H9 (cell line): Measurements from ENCODE around the gene RGL2. TPM values are rescaled to one million over a fixed set of nuclear protein-coding genes. Genes with fewer than 3 reads are reported as not detected.

Source experiments
- DNase-seq: peaks from one replicate; pipeline ENCODE4 v3.0.0-alpha.2; 2017
- H2AFZ ChIP-seq: one replicate; pipeline ENCODE4 v1.6.1; 2013; ENCODE audit warnings: mild to moderate bottlenecking, low read length, control low read depth, moderate library complexity
- H2AK5ac ChIP-seq: 2 replicates; pipeline ENCODE4 v1.6.1; 2013; ENCODE audit warnings: low read length, control low read depth, mixed read lengths; ENCODE audit not compliant: insufficient read length
- H2BK120ac ChIP-seq: one replicate; pipeline ENCODE4 v1.6.1; 2013; ENCODE audit warnings: low read depth, mild to moderate bottlenecking, low read length, control low read depth, inconsistent platforms; ENCODE audit not compliant: poor library complexity, severe bottlenecking
- H2BK12ac ChIP-seq: 2 replicates; pipeline ENCODE4 v1.6.1; 2013; ENCODE audit warnings: low read length, control low read depth, mixed read lengths, low read depth; ENCODE audit not compliant: insufficient read length
- H2BK15ac ChIP-seq: 2 replicates; pipeline ENCODE4 v1.6.1; 2013; ENCODE audit warnings: low read depth, low read length, control low read depth
- H2BK20ac ChIP-seq: one replicate; pipeline ENCODE4 v1.6.1; 2013; ENCODE audit warnings: low read depth, mild to moderate bottlenecking, low read length, control low read depth, inconsistent platforms; ENCODE audit not compliant: poor library complexity, severe bottlenecking
- H2BK5ac ChIP-seq: 2 replicates; pipeline ENCODE4 v1.6.1; 2013; ENCODE audit warnings: low read length, control low read depth, mixed read lengths; ENCODE audit not compliant: insufficient read length
- H3K14ac ChIP-seq: 2 replicates; pipeline ENCODE4 v1.6.1; 2013; ENCODE audit warnings: low read length, control low read depth; ENCODE audit not compliant: insufficient read depth
- H3K18ac ChIP-seq: 2 replicates; pipeline ENCODE4 v1.6.1; 2013; ENCODE audit warnings: low read depth, mild to moderate bottlenecking, mixed read lengths, low read length, control low read depth; ENCODE audit not compliant: insufficient read length
- H3K23ac ChIP-seq: 2 replicates; pipeline ENCODE4 v1.6.1; 2013; ENCODE audit warnings: low read length, control low read depth, mixed read lengths, low read depth; ENCODE audit not compliant: insufficient read length
- H3K23me2 ChIP-seq: 2 replicates; pipeline ENCODE4 v1.6.1; 2013; ENCODE audit warnings: low read depth, mild to moderate bottlenecking, mixed read lengths, low read length, control low read depth; ENCODE audit not compliant: insufficient read length, poor library complexity, severe bottlenecking
- H3K27ac ChIP-seq: 2 replicates; pipeline ENCODE4 v1.5.1; 2013; ENCODE audit warnings: low read length, control low read depth, mixed read lengths, low read depth; ENCODE audit not compliant: insufficient read length
- H3K27me3 ChIP-seq: 2 replicates; pipeline ENCODE4 v1.6.1; 2013; ENCODE audit warnings: low read length, control low read depth, inconsistent platforms; ENCODE audit not compliant: insufficient read depth
- H3K4ac ChIP-seq: 2 replicates; pipeline ENCODE4 v1.6.1; 2013; ENCODE audit warnings: low read depth, mild to moderate bottlenecking, control low read depth, inconsistent platforms, low read length, moderate library complexity
- H3K4me1 ChIP-seq: 2 replicates; pipeline ENCODE4 v1.6.1; 2013; ENCODE audit warnings: low read length, control low read depth, inconsistent platforms; ENCODE audit not compliant: insufficient read depth
- H3K4me2 ChIP-seq: 2 replicates; pipeline ENCODE4 v1.6.1; 2013; ENCODE audit warnings: low read length, control low read depth, mixed read lengths; ENCODE audit not compliant: insufficient read length, insufficient read depth
- H3K56ac ChIP-seq: 2 replicates; pipeline ENCODE4 v1.6.1; 2013; ENCODE audit warnings: low read depth, mild to moderate bottlenecking, mixed read lengths, low read length, control low read depth; ENCODE audit not compliant: insufficient read length
- H3K79me1 ChIP-seq: 2 replicates; pipeline ENCODE4 v1.6.1; 2013; ENCODE audit warnings: low read depth, mild to moderate bottlenecking, moderate library complexity, low read length, control low read depth, inconsistent platforms; ENCODE audit not compliant: insufficient read depth, poor library complexity, severe bottlenecking
- H3K79me2 ChIP-seq: 2 replicates; pipeline ENCODE4 v1.6.1; 2013; ENCODE audit warnings: low read length, control low read depth, inconsistent platforms; ENCODE audit not compliant: insufficient read depth
- H3K9ac ChIP-seq: 2 replicates; pipeline ENCODE4 v1.6.1; 2013; ENCODE audit warnings: low read length, control low read depth, mixed read lengths; ENCODE audit not compliant: insufficient read length; ENCODE audit errors: extremely low read depth
- H3K9me3 ChIP-seq: one replicate; pipeline ENCODE4 v1.6.1; 2013; ENCODE audit warnings: low read depth, low read length, inconsistent platforms; ENCODE audit not compliant: control insufficient read depth
- H3T11ph ChIP-seq: one replicate; pipeline ENCODE4 v1.6.1; 2013; ENCODE audit warnings: mild to moderate bottlenecking, low read length, control low read depth, inconsistent platforms
- H4K20me1 ChIP-seq: one replicate; pipeline ENCODE4 v1.6.1; 2013; ENCODE audit not compliant: control insufficient read depth, insufficient read length, insufficient read depth
- H4K5ac ChIP-seq: 2 replicates; pipeline ENCODE4 v1.6.1; 2013; ENCODE audit warnings: low read depth, mild to moderate bottlenecking, mixed read lengths, low read length, control low read depth; ENCODE audit not compliant: insufficient read length
- H4K8ac ChIP-seq: replicated peaks from 2 replicates; pipeline ENCODE4 v1.6.1; 2013; ENCODE audit warnings: low read length, control low read depth, mixed read lengths, low read depth; ENCODE audit not compliant: insufficient read length
- H4K91ac ChIP-seq: 2 replicates; pipeline ENCODE4 v1.6.1; 2013; ENCODE audit warnings: low read depth, mild to moderate bottlenecking, moderate library complexity, mixed read lengths, low read length, control low read depth; ENCODE audit not compliant: insufficient read length
- H3K27ac Mint-ChIP-seq, 3 experiments: 2 replicates in 2 of 3; 3 replicates in 1 of 3; pipeline ENCODE4 v1.8.0; 2020 to 2021; ENCODE audit warnings: mixed read lengths in 3 of 3, mild to moderate bottlenecking in 1 of 3, moderate library complexity in 1 of 3
- H3K27me3 Mint-ChIP-seq: 2 replicates; pipeline ENCODE4 v1.8.0; 2021; ENCODE audit warnings: low read depth, mild to moderate bottlenecking, moderate library complexity, mixed read lengths
- H3K36me3 Mint-ChIP-seq, 3 experiments: 2 replicates in 2 of 3; 3 replicates in 1 of 3; pipeline ENCODE4 v1.8.0; 2020 to 2021; ENCODE audit warnings: low read depth in 3 of 3, mixed read lengths in 3 of 3; ENCODE audit not compliant: insufficient read depth in 1 of 3
- H3K4me1 Mint-ChIP-seq, 2 experiments: 2 replicates each; pipeline ENCODE4 v1.8.0; 2020; ENCODE audit warnings: mixed read lengths in 2 of 2
- H3K4me3 Mint-ChIP-seq, 2 experiments: 2 replicates in 1 of 2; 3 replicates in 1 of 2; pipeline ENCODE4 v1.8.0; 2020 to 2021; ENCODE audit warnings: mild to moderate bottlenecking in 2 of 2, mixed read lengths in 2 of 2, moderate library complexity in 1 of 2
- H3K9me3 Mint-ChIP-seq, 2 experiments: 2 replicates in 1 of 2; 3 replicates in 1 of 2; pipeline ENCODE4 v1.8.0; 2020; ENCODE audit warnings: mild to moderate bottlenecking in 2 of 2, mixed read lengths in 2 of 2, moderate library complexity in 1 of 2
- total RNA-seq: library from RNA; stranded (reverse); gene quantifications from 2 replicates; pipeline ENCODE4 v1.2.1, GENCODE V29; 2021
- TF ChIP-seq, protein P1 (sequence below): fragments of 200-600 bp; sonication (generic); conservative IDR thresholded peaks from 3 replicates; pipeline ENCODE4 v1.8.0; 2021; ENCODE audit warnings: antibody characterized with exemption, mild to moderate bottlenecking

Gene RGL2
- total RNA-seq, 1 experiment from 2014 or later = 74.3 TPM

- Histone ChIP-seq H2BK20ac (no peak overlapping the region), H4K5ac (no peak overlapping the region), H4K20me1 (no peaks in the 10 kb centered on the region), H3K4me2 (no peak overlapping the region), H3K18ac (no peak overlapping the region), H2BK12ac (no peak overlapping the region), H3K23ac (no peak overlapping the region), H3K9ac (no peak overlapping the region), H3K56ac (no peak overlapping the region), H2BK15ac (no peak overlapping the region), H4K91ac (no peak overlapping the region), H2AK5ac (no peak overlapping the region), H3K4me1 (no peaks in the 10 kb centered on the region; the same call in 1 of the 2 replicates), H3K79me2 (no peaks in the 10 kb centered on the region), H3K14ac (no peak overlapping the region), H3T11ph (no peak overlapping the region), H3K9me3 (no peaks in the 10 kb centered on the region), H3K27me3 (no peaks in the 10 kb centered on the region; the same call in 1 of the 2 replicates), H2BK5ac (no peak overlapping the region), H3K79me1 (no peaks in the 10 kb centered on the region), H3K23me2 (peaks cover 17% of the 10 kb centered on the region), H3K4ac (no peak overlapping the region), H3K27ac (no peak overlapping the region), H2AFZ (no peak overlapping the region), H2BK120ac (no peak overlapping the region), H4K8ac (no peak overlapping the region)
- peaks cover 11 to 36% (median 29%) of the 10 kb centered on the region in 3 experiments for H3K36me3 Mint-ChIP-seq
- peaks cover 20 to 24% of the 10 kb centered on the region in 2 experiments for H3K4me1 Mint-ChIP-seq
- no peak overlapping the region for H3K4me3 Mint-ChIP-seq
- TF ChIP-seq, protein P1, sequence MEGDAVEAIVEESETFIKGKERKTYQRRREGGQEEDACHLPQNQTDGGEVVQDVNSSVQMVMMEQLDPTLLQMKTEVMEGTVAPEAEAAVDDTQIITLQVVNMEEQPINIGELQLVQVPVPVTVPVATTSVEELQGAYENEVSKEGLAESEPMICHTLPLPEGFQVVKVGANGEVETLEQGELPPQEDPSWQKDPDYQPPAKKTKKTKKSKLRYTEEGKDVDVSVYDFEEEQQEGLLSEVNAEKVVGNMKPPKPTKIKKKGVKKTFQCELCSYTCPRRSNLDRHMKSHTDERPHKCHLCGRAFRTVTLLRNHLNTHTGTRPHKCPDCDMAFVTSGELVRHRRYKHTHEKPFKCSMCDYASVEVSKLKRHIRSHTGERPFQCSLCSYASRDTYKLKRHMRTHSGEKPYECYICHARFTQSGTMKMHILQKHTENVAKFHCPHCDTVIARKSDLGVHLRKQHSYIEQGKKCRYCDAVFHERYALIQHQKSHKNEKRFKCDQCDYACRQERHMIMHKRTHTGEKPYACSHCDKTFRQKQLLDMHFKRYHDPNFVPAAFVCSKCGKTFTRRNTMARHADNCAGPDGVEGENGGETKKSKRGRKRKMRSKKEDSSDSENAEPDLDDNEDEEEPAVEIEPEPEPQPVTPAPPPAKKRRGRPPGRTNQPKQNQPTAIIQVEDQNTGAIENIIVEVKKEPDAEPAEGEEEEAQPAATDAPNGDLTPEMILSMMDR = no peak
- H3K9me3 Mint-ChIP-seq = no peaks in the 10 kb centered on the region; a peak in 1 of 5 replicates
- peaks cover 13% of the 10 kb centered on the region for H3K27me3 Mint-ChIP-seq
- no peak overlapping the region for H3K27ac Mint-ChIP-seq
- DNase-seq = no peak
These were observed 46.0 kb downstream of the RGL2 start for GRCh38 chr6:33252759-33253158.
